CD14-positive monocyte (primary cell): ENCODE data around the gene PNPO. TPM values are rescaled to one million over a fixed set of nuclear protein-coding genes. Genes with fewer than 3 reads are reported as not detected.

Source experiments
- DNase-seq, 3 donors: peaks; one replicate each; pipeline ENCODE4 v3.0.0-alpha.2; 2011 to 2022
- H2AFZ ChIP-seq: 2 replicates; pipeline ENCODE4 v1.6.0; 2012; ENCODE audit warnings: mild to moderate bottlenecking, low read depth, low read length, inconsistent platforms; ENCODE audit not compliant: insufficient read depth, poor library complexity, severe bottlenecking
- H3K27ac ChIP-seq, 2 donors: 1 replicate in 1 of 2; 2 replicates in 1 of 2; pipeline ENCODE4 v1.5.1; 2012 to 2013; ENCODE audit warnings: low read length in 2 of 2, control low read depth in 1 of 2, inconsistent platforms in 1 of 2, low read depth in 1 of 2, mild to moderate bottlenecking in 1 of 2
- H3K27me3 ChIP-seq, 2 donors: one replicate each; pipeline versions ENCODE4 v1.6.0 to v1.6.1; 2011 to 2013; ENCODE audit warnings: low read length in 2 of 2; ENCODE audit not compliant: control insufficient read depth in 2 of 2, insufficient read depth in 2 of 2
- H3K36me3 ChIP-seq, 2 donors: replicated peaks in 1 of 2; 1 replicate in 1 of 2; 2 replicates in 1 of 2; pipeline versions ENCODE4 v1.5.1 to v1.6.1; 2012 to 2013; ENCODE audit warnings: low read length in 2 of 2, control low read depth in 1 of 2, inconsistent platforms in 1 of 2, mild to moderate bottlenecking in 1 of 2; ENCODE audit not compliant: insufficient read depth in 2 of 2, control insufficient read depth in 1 of 2
- H3K4me1 ChIP-seq, 2 donors: 1 replicate in 1 of 2; 2 replicates in 1 of 2; pipeline versions ENCODE4 v1.5.1 to v1.6.1; 2012 to 2013; ENCODE audit warnings: low read length in 2 of 2, control low read depth in 1 of 2, inconsistent platforms in 1 of 2, mild to moderate bottlenecking in 1 of 2, moderate library complexity in 1 of 2; ENCODE audit not compliant: insufficient read depth in 2 of 2, control insufficient read depth in 1 of 2
- H3K4me2 ChIP-seq: replicated peaks from 2 replicates; pipeline ENCODE3; 2012; ENCODE audit warnings: low read length, moderate library complexity, mild to moderate bottlenecking; ENCODE audit not compliant: poor library complexity, severe bottlenecking; ENCODE audit errors: extremely low read depth
- H3K4me3 ChIP-seq, 3 experiments: fragments of 200-600 bp in 1 of 3; sonication (generic) in 1 of 3; replicated peaks in 1 of 3; 1 replicate in 2 of 3; 2 replicates in 1 of 3; pipeline ENCODE4 v1.5.1; 2011 to 2013; ENCODE audit warnings: low read length in 3 of 3, mild to moderate bottlenecking in 3 of 3, control low read depth in 2 of 3, low read depth in 2 of 3, inconsistent platforms in 1 of 3, moderate library complexity in 1 of 3
- H3K79me2 ChIP-seq: 2 replicates; pipeline ENCODE4 v1.6.0; 2012; ENCODE audit warnings: mild to moderate bottlenecking, control low read depth, inconsistent platforms, low read length, moderate library complexity; ENCODE audit not compliant: insufficient read depth
- H3K9ac ChIP-seq: 2 replicates; pipeline ENCODE4 v1.6.0; 2017; ENCODE audit warnings: low read length, mild to moderate bottlenecking; ENCODE audit not compliant: insufficient read depth, poor library complexity, severe bottlenecking
- H3K9me3 ChIP-seq, 2 donors: replicated peaks in 1 of 2; 1 replicate in 1 of 2; 2 replicates in 1 of 2; pipeline versions ENCODE4 v1.5.1 to v1.6.1; 2012 to 2013; ENCODE audit warnings: low read length in 2 of 2, control low read depth in 1 of 2; ENCODE audit not compliant: control insufficient read depth in 1 of 2, insufficient read depth in 1 of 2
- H4K20me1 ChIP-seq: 2 replicates; pipeline ENCODE4 v1.6.0; 2012; ENCODE audit warnings: mild to moderate bottlenecking, low read length, control low read depth, moderate library complexity; ENCODE audit not compliant: insufficient read depth
- H3K27ac Mint-ChIP-seq, 7 donors: one replicate each; pipeline ENCODE4 v1.8.0; 2020; ENCODE audit warnings: mild to moderate bottlenecking in 7 of 7, mixed read lengths in 7 of 7, moderate library complexity in 6 of 7, inconsistent platforms in 2 of 7
- H3K27me3 Mint-ChIP-seq, 3 donors: one replicate each; pipeline ENCODE4 v1.8.0; 2021 to 2022; ENCODE audit warnings: low read depth in 3 of 3, mild to moderate bottlenecking in 3 of 3, mixed read lengths in 3 of 3, moderate library complexity in 3 of 3, inconsistent platforms in 1 of 3
- H3K36me3 Mint-ChIP-seq, 2 donors: one replicate each; pipeline ENCODE4 v1.8.0; 2020; ENCODE audit warnings: mixed read lengths in 2 of 2, inconsistent platforms in 1 of 2, mild to moderate bottlenecking in 1 of 2
- H3K4me1 Mint-ChIP-seq: one replicate; pipeline ENCODE4 v1.8.0; 2020; ENCODE audit warnings: mild to moderate bottlenecking, mixed read lengths
- H3K4me3 Mint-ChIP-seq, 2 donors: one replicate each; pipeline ENCODE4 v1.8.0; 2020; ENCODE audit warnings: mild to moderate bottlenecking in 2 of 2, mixed read lengths in 2 of 2, moderate library complexity in 1 of 2
- H3K9me3 Mint-ChIP-seq, 7 donors: one replicate each; pipeline ENCODE4 v1.8.0; 2020 to 2022; ENCODE audit warnings: mixed read lengths in 7 of 7, mild to moderate bottlenecking in 6 of 7, moderate library complexity in 6 of 7, inconsistent platforms in 2 of 7
- CTCF ChIP-seq: fragments of 200-600 bp; IDR thresholded peaks from one replicate; pipeline ENCODE4 v1.8.0; 2022; ENCODE audit warnings: antibody characterized with exemption, mild to moderate bottlenecking
- WGBS: methylation state at CpG from one replicate; pipeline ENCODE4 v1.1.5; 2013; ENCODE audit warnings: missing lambda C conversion rate; ENCODE audit not compliant: insufficient coverage; 5-methylcytosine and 5-hydroxymethylcytosine counted together
- intact Hi-C, 2 donors: fragments of 100-400 bp; cut with micrococcal nuclease; formaldehyde crosslinking; loops; one replicate each; pipeline versions ENCODE4 v1.15.0 to v1.15.1; 2023
- polyA plus RNA-seq, 3 donors: library from polyadenylated mRNA; depleted of rRNA in 1 of 3; unstranded in 2 of 3; stranded (reverse) in 1 of 3; fragments of 300-500 nt in 2 of 3; fragments of >200 nt in 1 of 3; fragmentation: Illumina TruSeq in 2 of 3; gene quantifications; 1 replicate in 2 of 3; 2 replicates in 1 of 3; pipeline ENCODE4 v1.2.3, GENCODE V29; 2012 to 2021

The PNPO gene
- polyA plus RNA-seq, 3 donors: 13.2 to 34.2 (median 29.7) TPM

DNA sequence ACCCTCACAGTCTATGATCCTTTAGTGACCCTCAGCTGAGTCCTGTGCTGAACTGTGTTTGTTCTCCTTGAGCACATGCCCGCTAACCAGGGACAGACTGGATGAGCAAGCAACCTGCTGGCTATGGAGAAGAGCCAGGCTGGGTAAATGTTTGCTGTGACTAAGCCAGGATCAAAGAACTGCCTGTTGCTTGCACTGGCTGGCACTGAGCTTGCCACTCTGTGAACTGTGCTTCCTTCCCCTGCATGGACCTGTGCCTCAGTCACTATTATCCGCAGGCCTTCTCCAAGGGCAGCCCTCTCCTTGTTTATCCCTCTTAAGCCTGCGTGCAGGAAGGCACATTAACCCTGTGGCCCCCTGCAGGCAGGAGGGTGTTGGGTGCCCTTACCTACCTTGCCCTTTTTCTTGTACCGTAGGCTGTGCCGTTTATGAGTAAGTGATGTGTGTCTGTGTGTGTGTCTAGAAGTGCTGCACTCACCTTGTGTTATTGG lies 7.4 kb downstream of the PNPO start:
- Histone ChIP-seq H3K27ac (no peak overlapping the region), H2AFZ (no peak overlapping the region), H3K27me3 (no peaks in the 10 kb centered on the region), H3K79me2 (no peaks in the 10 kb centered on the region), H3K9me3 (no peaks in the 10 kb centered on the region), H3K9ac (no peak overlapping the region), H3K4me1 (peaks cover 56 to 65% of the 10 kb centered on the region in 2 donors), H3K36me3 (peaks cover 3 to 13% of the 10 kb centered on the region in 2 donors), H3K4me2 (no peak overlapping the region), H3K4me3 (no peak overlapping the region), H4K20me1 (no peaks in the 10 kb centered on the region)
- intact Hi-C loops: loop anchor here in 1 of 2 donors (10.0 kb wide), 1 partner anchor 54 kb away; the partner anchor contains the start of gene SP2
- Mint-ChIP-seq H3K4me1 (peaks cover 64% of the 10 kb centered on the region), H3K36me3 (peaks cover 23 to 28% of the 10 kb centered on the region in 2 donors), H3K27ac (peak overlapping the region in 2 of 7 donors; percentile 58 to 79), H3K27me3 (peaks cover 0 to 1% (median 0%) of the 10 kb centered on the region in 3 donors), H3K9me3 (peaks cover 0 to 2% (median 0%) of the 10 kb centered on the region in 7 donors), H3K4me3 (peak overlapping the region in 1 of 2 donors; percentile 79)
- no peak for DNase-seq
- TF ChIP-seq CTCF: no peak
- whole genome bisulfite sequencing: 100% methylated on average over 1 of the region's 5 CpGs

- Histone ChIP-seq H3K27me3 (no peaks in the 10 kb centered on the region), H3K27ac (peak overlapping the region; percentile 37 to 60), H3K4me2 (peak overlapping the region; percentile 79), H3K4me3 (peak overlapping the region; percentile 2 to 72 (median 18)), H3K9ac (peak overlapping the region; percentile 47), H3K36me3 (peaks cover 3 to 13% of the 10 kb centered on the region in 2 donors), H3K79me2 (no peaks in the 10 kb centered on the region), H3K9me3 (no peaks in the 10 kb centered on the region), H4K20me1 (no peaks in the 10 kb centered on the region), H3K4me1 (peaks cover 54 to 60% of the 10 kb centered on the region in 2 donors), H2AFZ (peak overlapping the region; percentile 85)
- TF ChIP-seq CTCF: peak; percentile 95
- H3K4me1 Mint-ChIP-seq: peaks cover 60% of the 10 kb centered on the region
- WGBS: 1% methylated on average over 17 of the region's 22 CpGs
- H3K27me3 Mint-ChIP-seq: peaks cover 0 to 1% (median 0%) of the 10 kb centered on the region in 3 donors
- peak overlapping the region; percentile 79 to 95 for H3K4me3 Mint-ChIP-seq
- intact Hi-C loops: loop anchor here in 1 of 2 donors (10.0 kb wide), 1 partner anchor 54 kb away; the partner anchor contains the start of gene SP2
- peaks cover 22 to 27% of the 10 kb centered on the region in 2 donors for H3K36me3 Mint-ChIP-seq
- peak overlapping the region in 6 of 7 donors; percentile 33 to 88 (median 66) for H3K27ac Mint-ChIP-seq
- peaks cover 0 to 2% (median 0%) of the 10 kb centered on the region in 7 donors for H3K9me3 Mint-ChIP-seq
- DNase-seq: peak; percentile 58 to 76 (median 71)
Measured at GRCh38 chr17:47949197-47949759, 7.9 kb downstream of the PNPO start.
